ENCODE data around the gene LETM1. TPM values are rescaled to one million over a fixed set of nuclear protein-coding genes. Genes with fewer than 3 reads are reported as not detected.

LETM1 gene
- polyA plus RNA-seq, 1 donor from 2014 or later: 12.0 TPM

GRCh38 chr4:1834047-1834775, 21.7 kb downstream of the LETM1 start:
- Mint-ChIP-seq H3K4me1 (peaks cover 16 to 18% (median 16%) of the 10 kb centered on the region in 3 donors), H3K27me3 (no peaks in the 10 kb centered on the region), H3K36me3 (peaks cover 7% of the 10 kb centered on the region), H3K27ac (peak overlapping the region; percentile 84 to 89 (median 87)), H3K4me3 (peak overlapping the region in 2 of 4 donors; percentile 32 to 80), H3K9me3 (no peaks in the 10 kb centered on the region)

GRCh38 chr4:1833307-1834046, 22.5 kb downstream of the LETM1 start:
- H3K9me3 Mint-ChIP-seq: no peaks in the 10 kb centered on the region
- H3K27me3 Mint-ChIP-seq: no peaks in the 10 kb centered on the region
- H3K4me1 Mint-ChIP-seq: peaks cover 16 to 18% (median 16%) of the 10 kb centered on the region in 3 donors
- H3K4me3 Mint-ChIP-seq: peak overlapping the region in 2 of 4 donors; percentile 32 to 80
- H3K27ac Mint-ChIP-seq: peak overlapping the region; percentile 84 to 89 (median 87)
- H3K36me3 Mint-ChIP-seq: peaks cover 7% of the 10 kb centered on the region

GRCh38 chr4:1832690-1833089, 23.3 kb downstream of the LETM1 start:
- H3K27ac Mint-ChIP-seq: peak overlapping the region in 1 of 3 donors; percentile 91
- no peaks in the 10 kb centered on the region for H3K27me3 Mint-ChIP-seq
- no peaks in the 10 kb centered on the region for H3K9me3 Mint-ChIP-seq
- peaks cover 16 to 18% (median 16%) of the 10 kb centered on the region in 3 donors for H3K4me1 Mint-ChIP-seq
- peaks cover 7% of the 10 kb centered on the region for H3K36me3 Mint-ChIP-seq
- no peak overlapping the region for H3K4me3 Mint-ChIP-seq

GRCh38 chr4:1831331-1831730, 24.6 kb downstream of the LETM1 start:
- Mint-ChIP-seq H3K36me3 (peaks cover 7% of the 10 kb centered on the region), H3K4me1 (peaks cover 16 to 18% (median 16%) of the 10 kb centered on the region in 3 donors), H3K4me3 (no peak overlapping the region), H3K9me3 (no peaks in the 10 kb centered on the region), H3K27ac (peak overlapping the region in 1 of 3 donors; percentile 91), H3K27me3 (no peaks in the 10 kb centered on the region)

- no peaks in the 10 kb centered on the region for H3K9me3 Mint-ChIP-seq
- no peak overlapping the region for H3K27ac Mint-ChIP-seq
- no peak overlapping the region for H3K4me3 Mint-ChIP-seq
- H3K36me3 Mint-ChIP-seq: peaks cover 7% of the 10 kb centered on the region
- no peaks in the 10 kb centered on the region for H3K27me3 Mint-ChIP-seq
- peaks cover 16 to 18% (median 16%) of the 10 kb centered on the region in 3 donors for H3K4me1 Mint-ChIP-seq
Observed at GRCh38 chr4:1830642-1831228, 25.2 kb downstream of the LETM1 start.

- H3K27ac Mint-ChIP-seq: no peak overlapping the region
- peaks cover 7% of the 10 kb centered on the region for H3K36me3 Mint-ChIP-seq
- no peaks in the 10 kb centered on the region for H3K9me3 Mint-ChIP-seq
Observed at GRCh38 chr4:1830234-1830633, 25.7 kb downstream of the LETM1 start.

GRCh38 chr4:1826531-1827350, 29.2 kb downstream of the LETM1 start:
- H3K9me3 Mint-ChIP-seq: no peaks in the 10 kb centered on the region
- H3K27ac Mint-ChIP-seq: no peak overlapping the region
- H3K4me1 Mint-ChIP-seq: peaks cover 2 to 6% (median 3%) of the 10 kb centered on the region in 3 donors
- H3K4me3 Mint-ChIP-seq: peak overlapping the region in 1 of 4 donors; percentile 56
- peaks cover 2% of the 10 kb centered on the region for H3K36me3 Mint-ChIP-seq
- H3K27me3 Mint-ChIP-seq: no peaks in the 10 kb centered on the region

More at GRCh38 chr4:1830234-1830633, 25.7 kb downstream of the LETM1 start:
- Mint-ChIP-seq H3K4me3 (no peak overlapping the region), H3K27me3 (no peaks in the 10 kb centered on the region), H3K4me1 (peaks cover 16 to 18% (median 16%) of the 10 kb centered on the region in 3 donors)

- no peaks in the 10 kb centered on the region for H3K9me3 Mint-ChIP-seq
- no peak overlapping the region for H3K4me3 Mint-ChIP-seq
- H3K36me3 Mint-ChIP-seq: no peaks in the 10 kb centered on the region
- peak overlapping the region in 1 of 3 donors; percentile 45 for H3K27ac Mint-ChIP-seq
- H3K27me3 Mint-ChIP-seq: no peaks in the 10 kb centered on the region
- peaks cover 2 to 6% (median 2%) of the 10 kb centered on the region in 3 donors for H3K4me1 Mint-ChIP-seq
Observed at GRCh38 chr4:1825326-1825725, 30.6 kb downstream of the LETM1 start.

GRCh38 chr4:1824746-1825145, 31.2 kb downstream of the LETM1 start:
- peaks cover 1 to 2% (median 1%) of the 10 kb centered on the region in 3 donors for H3K4me1 Mint-ChIP-seq

GRCh38 chr4:1823545-1823932, 32.4 kb downstream of the LETM1 start:
- peaks cover 0 to 2% (median 0%) of the 10 kb centered on the region in 3 donors for H3K4me1 Mint-ChIP-seq
- H3K27ac Mint-ChIP-seq: no peak overlapping the region
- no peak overlapping the region for H3K4me3 Mint-ChIP-seq
- H3K9me3 Mint-ChIP-seq: no peaks in the 10 kb centered on the region
- H3K36me3 Mint-ChIP-seq: no peaks in the 10 kb centered on the region
- no peaks in the 10 kb centered on the region for H3K27me3 Mint-ChIP-seq

More at GRCh38 chr4:1824746-1825145, 31.2 kb downstream of the LETM1 start:
- H3K4me3 Mint-ChIP-seq: no peak overlapping the region
- H3K27ac Mint-ChIP-seq: peak overlapping the region in 1 of 3 donors; percentile 45
- H3K27me3 Mint-ChIP-seq: no peaks in the 10 kb centered on the region
- no peaks in the 10 kb centered on the region for H3K9me3 Mint-ChIP-seq
- H3K36me3 Mint-ChIP-seq: no peaks in the 10 kb centered on the region

GRCh38 chr4:1822568-1823544, 33.1 kb downstream of the LETM1 start:
- H3K27ac Mint-ChIP-seq: no peak overlapping the region
- H3K9me3 Mint-ChIP-seq: no peaks in the 10 kb centered on the region
- H3K4me3 Mint-ChIP-seq: no peak overlapping the region
- H3K4me1 Mint-ChIP-seq: peaks cover 0 to 2% (median 0%) of the 10 kb centered on the region in 3 donors
- H3K27me3 Mint-ChIP-seq: no peaks in the 10 kb centered on the region
- H3K36me3 Mint-ChIP-seq: no peaks in the 10 kb centered on the region

- Mint-ChIP-seq H3K4me3 (no peak overlapping the region), H3K27ac (no peak overlapping the region), H3K36me3 (no peaks in the 10 kb centered on the region)
Observed at GRCh38 chr4:1821679-1822567, 34.0 kb downstream of the LETM1 start.

GRCh38 chr4:1819816-1820215, 36.1 kb downstream of the LETM1 start:
- H3K9me3 Mint-ChIP-seq: no peaks in the 10 kb centered on the region
- H3K4me3 Mint-ChIP-seq: no peak overlapping the region
- peaks cover 0 to 2% (median 0%) of the 10 kb centered on the region in 3 donors for H3K4me1 Mint-ChIP-seq
- no peak overlapping the region for H3K27ac Mint-ChIP-seq
- no peaks in the 10 kb centered on the region for H3K27me3 Mint-ChIP-seq
- peaks cover 2% of the 10 kb centered on the region for H3K36me3 Mint-ChIP-seq

More at GRCh38 chr4:1821679-1822567, 34.0 kb downstream of the LETM1 start:
- peaks cover 0 to 2% (median 0%) of the 10 kb centered on the region in 3 donors for H3K4me1 Mint-ChIP-seq
- no peaks in the 10 kb centered on the region for H3K27me3 Mint-ChIP-seq
- H3K9me3 Mint-ChIP-seq: no peaks in the 10 kb centered on the region
